ENCODE data around the gene ARVCF. TPM values are rescaled to one million over a fixed set of nuclear protein-coding genes. Genes with fewer than 3 reads are reported as not detected.

Gene ARVCF
- polyA plus RNA-seq, 1 of the 3 experiments (the other 2 are of a cell fraction): 27.4 TPM

GRCh38 chr22:20031732-20032406, 15.2 kb upstream of the ARVCF start (continued):
- TF ChIP-seq PBX3 (IDR thresholded peaks at IDR 0.05) (no peak), JUND (IDR thresholded peaks at IDR 0.05) (no peak), EZH2phosphoT487 (IDR thresholded peaks at IDR 0.05; ENCODE audit: borderline replicate concordance, low read depth) (no peak), POLR2AphosphoS5 (IDR thresholded peaks at IDR 0.05; ENCODE audit: low read depth, low read length) (no peak), NFIC (IDR thresholded peaks at IDR 0.05; ENCODE audit: borderline replicate concordance) (no peak), FOXJ3 (CRISPR knock-in tag; IDR thresholded peaks at IDR 0.05) (no peak), USF1 (IDR thresholded peaks at IDR 0.05; ENCODE audit: borderline replicate concordance, low read depth) (no peak), ELF1 (IDR thresholded peaks at IDR 0.05) (no peak), SMC3 (IDR thresholded peaks at IDR 0.05; ENCODE audit: low read depth, low read length) (no peak), SIN3A (IDR thresholded peaks at IDR 0.05; ENCODE audit: borderline replicate concordance, low read depth, low read length) (no peak), CHD2 (IDR thresholded peaks at IDR 0.05; ENCODE audit: low read length, partially characterized antibody) (no peak)

- no peak overlapping the region for H3K9ac ChIP-seq
- no peaks in the 10 kb centered on the region for H3K27me3 ChIP-seq (ENCODE audit: insufficient read depth)
- DNase-seq: no peak
- CTCF ChIA-PET: interaction anchor here (0.8 kb wide), 1 partner anchor 299 kb away, joined by 3 read pairs; no protein-coding TSS in a partner anchor
- H3K4me1 ChIP-seq (ENCODE audit: control insufficient read depth in 1 of 2, insufficient read depth in 2 of 2, low read depth in 1 of 2, low read length in 1 of 2): peaks cover 0 to 32% of the 10 kb centered on the region in 2 experiments; a peak in 1 of 4 replicates
- peaks cover 36% of the 10 kb centered on the region for H3K79me2 ChIP-seq (ENCODE audit: insufficient read depth)
- WGBS (ENCODE audit: low lambda C conversion rate): 96% methylated on average over 8 of the region's 9 CpGs
- POLR2A ChIA-PET: no interaction called here
- H2AFZ ChIP-seq (ENCODE audit: low read depth): no peak overlapping the region
- H3K36me3 ChIP-seq (replicated peaks in 1 of 2; ENCODE audit: control insufficient read depth in 1 of 2, insufficient read depth in 2 of 2, low read length in 1 of 2): no peaks in the 10 kb centered on the region
- H3K9me3 ChIP-seq: no peaks in the 10 kb centered on the region
- no peak overlapping the region for H3K4me3 ChIP-seq (ENCODE audit: low read depth in 2 of 2, low read length in 1 of 2)
- no peak overlapping the region for H3K4me2 ChIP-seq
- H3F3A ChIP-seq (replicated peaks; ENCODE audit: insufficient read depth): no peaks in the 10 kb centered on the region
- no peak overlapping the region; a peak in 1 of 4 replicates for H3K27ac ChIP-seq (ENCODE audit: low read depth in 2 of 2, low read length in 1 of 2)
- H3K9me2 ChIP-seq: no peaks in the 10 kb centered on the region
- peaks cover 26% of the 10 kb centered on the region; the same call in 1 of the 2 replicates for H4K20me1 ChIP-seq (ENCODE audit: insufficient read depth)
- TF ChIP-seq EZH2phosphoT487 (IDR thresholded peaks at IDR 0.05; ENCODE audit: borderline replicate concordance, low read depth) (no peak), CTCF (IDR thresholded peaks at IDR 0.05) (no peak), EP300 (IDR thresholded peaks at IDR 0.05; ENCODE audit: borderline replicate concordance in 1 of 2, low read depth in 1 of 2, low read length in 1 of 2) (no peak), ELF1 (IDR thresholded peaks at IDR 0.05) (no peak), PBX3 (IDR thresholded peaks at IDR 0.05) (no peak), MAX (IDR thresholded peaks at IDR 0.05; ENCODE audit: low read depth) (no peak), FOSL2 (IDR thresholded peaks at IDR 0.05; ENCODE audit: borderline replicate concordance, low read depth) (no peak), USF2 (IDR thresholded peaks at IDR 0.05; ENCODE audit: borderline replicate concordance, low read depth, low read length) (no peak), SMC3 (IDR thresholded peaks at IDR 0.05; ENCODE audit: low read depth, low read length) (no peak), YY1 (IDR thresholded peaks at IDR 0.05; ENCODE audit: low read depth) (no peak), CHD2 (IDR thresholded peaks at IDR 0.05; ENCODE audit: low read length, partially characterized antibody) (no peak), ZBTB33 (IDR thresholded peaks at IDR 0.05; ENCODE audit: borderline replicate concordance, low read depth) (no peak), NRF1 (IDR thresholded peaks at IDR 0.05; ENCODE audit: low read depth, low read length) (no peak), GATA2 (CRISPR knock-in tag; IDR thresholded peaks at IDR 0.05) (no peak), RCOR1 (IDR thresholded peaks at IDR 0.05; ENCODE audit: low read length) (no peak)
These were observed 13.1 kb upstream of the ARVCF start for GRCh38 chr22:20029550-20030225.

Measured in SK-N-SH (cell line).